PC-9 (cell line): ENCODE measurements around the gene CLHC1. TPM values are rescaled to one million over a fixed set of nuclear protein-coding genes. Genes with fewer than 3 reads are reported as not detected.

Source experiments
- BruUV-seq: library from RNA; stranded (reverse); fragments of 400-500 nt; replicated peaks from 2 replicates; lab custom pipeline; 2021; lab: Mats Ljungman, UMichigan
- CTCF ChIA-PET: fragments of 300-600 bp; sonication (Branson Sonifier 250); formaldehyde crosslinking; loops from one replicate; lab custom pipeline; 2022; ENCODE audit warnings: antibody characterized with exemption; lab: Charles Lee
- POLR2A ChIA-PET: fragments of 300-600 bp; sonication (Branson Sonifier 250); formaldehyde crosslinking; loops from one replicate; lab custom pipeline; 2022; ENCODE audit warnings: antibody characterized with exemption; ENCODE audit not compliant: unreplicated experiment; lab: Charles Lee
- DNase-seq, 2 experiments: peaks; one replicate each; pipeline versions ENCODE4 v3.0.0 to v3.0.0-alpha.2; 2015 to 2022; ENCODE audit warnings: mixed read lengths in 1 of 2
- H2AFZ ChIP-seq: fragments of 200-600 bp; sonication (generic); 2 replicates; pipeline ENCODE4 v1.8.1; 2017; ENCODE audit warnings: antibody characterized with exemption
- H3F3A ChIP-seq: fragments of 200-600 bp; sonication (generic); 2 replicates; pipeline ENCODE4 v1.8.1; 2017; ENCODE audit warnings: antibody characterized with exemption, mild to moderate bottlenecking, low read depth; ENCODE audit not compliant: insufficient read depth
- H3K27ac ChIP-seq: fragments of 200-600 bp; sonication (generic); 2 replicates; pipeline ENCODE4 v1.6.1; 2016; ENCODE audit warnings: mixed run types
- H3K27me3 ChIP-seq: fragments of 200-600 bp; sonication (generic); 2 replicates; pipeline ENCODE4 v1.6.1; 2016; ENCODE audit warnings: low read depth, mixed run types; ENCODE audit not compliant: insufficient read depth
- H3K36me3 ChIP-seq: fragments of 200-600 bp; sonication (generic); 2 replicates; pipeline ENCODE4 v1.6.1; 2016; ENCODE audit warnings: low read depth, mixed run types
- H3K4me1 ChIP-seq: fragments of 200-600 bp; sonication (generic); replicated peaks from 2 replicates; pipeline ENCODE4 v1.6.1; 2016; ENCODE audit warnings: mixed run types; ENCODE audit not compliant: insufficient read depth
- H3K4me2 ChIP-seq: fragments of 200-600 bp; sonication (generic); 2 replicates; pipeline ENCODE4 v1.6.1; 2017; ENCODE audit warnings: mixed run types
- H3K4me3 ChIP-seq: fragments of 200-600 bp; sonication (generic); 2 replicates; pipeline ENCODE4 v1.6.1; 2016; ENCODE audit warnings: mixed run types
- H3K79me2 ChIP-seq: fragments of 200-600 bp; sonication (generic); 2 replicates; pipeline ENCODE4 v1.6.1; 2017; ENCODE audit warnings: low read depth, mixed run types
- H3K9me2 ChIP-seq: fragments of 200-600 bp; sonication (generic); 2 replicates; pipeline ENCODE4 v1.8.1; 2017; ENCODE audit warnings: mild to moderate bottlenecking; ENCODE audit not compliant: insufficient read depth
- H3K9me3 ChIP-seq: fragments of 200-600 bp; sonication (generic); 2 replicates; pipeline ENCODE4 v1.8.1; 2016; ENCODE audit warnings: low read depth; ENCODE audit not compliant: insufficient read depth
- H4K20me1 ChIP-seq: fragments of 200-600 bp; sonication (generic); 2 replicates; pipeline ENCODE4 v1.8.1; 2017; ENCODE audit not compliant: insufficient read depth
- CTCF ChIP-seq: fragments of 200-600 bp; sonication (generic); conservative IDR thresholded peaks from 2 replicates; pipeline ENCODE4 v1.6.1; 2017; ENCODE audit warnings: mixed run types, antibody characterized with exemption, mild to moderate bottlenecking, moderate library complexity
- EZH2 ChIP-seq: fragments of 200-600 bp; sonication (generic); IDR thresholded peaks from 2 replicates; pipeline ENCODE4 v1.8.0; 2017; ENCODE audit warnings: antibody characterized with exemption, low read depth
- intact Hi-C: fragments of 100-400 bp; cut with micrococcal nuclease; formaldehyde crosslinking; loops from one replicate; pipeline ENCODE4 v1.10.0; 2022; ENCODE audit not compliant: unreplicated experiment
- total RNA-seq: library from RNA; stranded (reverse); gene quantifications from 2 replicates; pipeline ENCODE4 v1.2.3, GENCODE V29; 2021

CLHC1 gene
- total RNA-seq, 1 experiment from 2014 or later = 27.1 TPM

- H3K4me1 ChIP-seq = no peaks in the 10 kb centered on the region
- H3K36me3 ChIP-seq = peaks cover 34% of the 10 kb centered on the region
- H3K9me3 ChIP-seq = no peaks in the 10 kb centered on the region
- ChIA-PET CTCF (no interaction called here), POLR2A (interaction anchor here (0.6 kb wide), 1 partner anchor 384 kb away, joined by 5 read pairs; no protein-coding TSS in a partner anchor)
- H3K27ac ChIP-seq = no peak overlapping the region
- H3K27me3 ChIP-seq = no peaks in the 10 kb centered on the region
- no peaks in the 10 kb centered on the region for H3K9me2 ChIP-seq
- H3K79me2 ChIP-seq = no peaks in the 10 kb centered on the region
- H2AFZ ChIP-seq = no peak overlapping the region
- DNase-seq = no peak
- no peak overlapping the region for H3K4me2 ChIP-seq
- TF ChIP-seq EZH2 (no peak), CTCF (no peak)
- no peaks in the 10 kb centered on the region for H4K20me1 ChIP-seq
- H3K4me3 ChIP-seq = no peak overlapping the region
- intact Hi-C loops = no loop called here
- H3F3A ChIP-seq = peaks cover 13% of the 10 kb centered on the region
- BruUV-seq = no TSS peak
These were observed 20.7 kb upstream of the CLHC1 start for GRCh38 chr2:55252832-55253231.

GRCh38 chr2:55247025-55247424, 14.9 kb upstream of the CLHC1 start:
- peaks cover 10% of the 10 kb centered on the region for H3F3A ChIP-seq
- no peak overlapping the region for H2AFZ ChIP-seq
- H3K4me3 ChIP-seq = no peak overlapping the region
- no peak for DNase-seq
- no peak for TF ChIP-seq EZH2
- no peak for TF ChIP-seq CTCF
- no peaks in the 10 kb centered on the region for H3K4me1 ChIP-seq
- H4K20me1 ChIP-seq = no peaks in the 10 kb centered on the region
- ChIA-PET POLR2A (no interaction called here), CTCF (interaction anchor here (0.6 kb wide), 1 partner anchor 302 kb away, joined by 3 read pairs; no protein-coding TSS in a partner anchor)
- H3K27me3 ChIP-seq = no peaks in the 10 kb centered on the region
- H3K4me2 ChIP-seq = no peak overlapping the region
- intact Hi-C loops = no loop called here
- H3K36me3 ChIP-seq = peaks cover 23% of the 10 kb centered on the region
- no peaks in the 10 kb centered on the region for H3K9me3 ChIP-seq
- no TSS peak for BruUV-seq
- H3K27ac ChIP-seq = no peak overlapping the region
- no peaks in the 10 kb centered on the region for H3K9me2 ChIP-seq
- H3K79me2 ChIP-seq = no peaks in the 10 kb centered on the region

GRCh38 chr2:55245411-55245810, 13.3 kb upstream of the CLHC1 start:
- Histone ChIP-seq H3K4me1 (no peaks in the 10 kb centered on the region), H3K4me2 (no peak overlapping the region), H3K79me2 (no peaks in the 10 kb centered on the region), H3K27ac (no peak overlapping the region), H3K9me2 (no peaks in the 10 kb centered on the region), H3K9me3 (no peaks in the 10 kb centered on the region), H3K27me3 (no peaks in the 10 kb centered on the region), H4K20me1 (no peaks in the 10 kb centered on the region), H3K4me3 (no peak overlapping the region), H3K36me3 (peaks cover 17% of the 10 kb centered on the region), H2AFZ (no peak overlapping the region), H3F3A (peaks cover 14% of the 10 kb centered on the region; the same call in 1 of the 2 replicates)
- no peak for DNase-seq
- TF ChIP-seq CTCF = no peak
- ChIA-PET POLR2A (no interaction called here), CTCF (no interaction called here)
- BruUV-seq = no TSS peak
- intact Hi-C loops = no loop called here
